ENCODE data around the gene BEAN1.

Gene BEAN1

DNA sequence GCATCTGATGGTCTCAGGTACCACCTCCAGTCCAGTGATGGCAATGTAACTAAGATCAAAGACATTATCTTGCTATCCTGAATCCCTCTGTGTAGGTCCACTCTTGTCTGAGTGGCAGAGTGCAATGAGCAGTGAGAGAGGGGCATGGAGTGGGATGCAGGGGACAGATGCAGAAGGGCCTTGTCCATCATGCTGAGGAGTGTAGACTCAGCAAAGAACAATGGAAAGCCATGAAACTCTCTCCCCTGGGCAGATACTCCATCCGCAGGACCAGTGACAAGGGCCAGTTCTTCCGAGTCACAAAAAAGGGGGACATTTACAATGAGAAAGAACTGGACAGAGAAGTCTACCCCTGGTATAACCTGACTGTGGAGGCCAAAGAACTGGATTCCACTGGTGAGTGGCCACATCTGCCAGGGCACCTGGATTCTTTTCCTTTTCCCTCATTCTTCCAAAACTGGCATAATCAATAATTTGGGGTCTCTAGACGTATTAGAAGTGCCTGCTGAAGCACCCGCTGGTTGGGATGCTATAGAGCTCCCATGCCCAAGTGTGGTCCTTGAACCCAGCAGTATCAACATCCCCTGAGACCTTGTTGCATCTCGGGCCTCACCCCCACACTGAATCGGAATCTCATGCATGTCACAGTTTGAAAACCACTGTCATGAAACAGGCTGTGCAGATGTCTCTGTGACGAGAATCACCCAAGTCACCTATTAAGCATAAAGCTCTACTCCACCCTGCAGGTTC is 31.1 kb upstream of the BEAN1 start:
- DNase-seq, result no peak

DNA sequence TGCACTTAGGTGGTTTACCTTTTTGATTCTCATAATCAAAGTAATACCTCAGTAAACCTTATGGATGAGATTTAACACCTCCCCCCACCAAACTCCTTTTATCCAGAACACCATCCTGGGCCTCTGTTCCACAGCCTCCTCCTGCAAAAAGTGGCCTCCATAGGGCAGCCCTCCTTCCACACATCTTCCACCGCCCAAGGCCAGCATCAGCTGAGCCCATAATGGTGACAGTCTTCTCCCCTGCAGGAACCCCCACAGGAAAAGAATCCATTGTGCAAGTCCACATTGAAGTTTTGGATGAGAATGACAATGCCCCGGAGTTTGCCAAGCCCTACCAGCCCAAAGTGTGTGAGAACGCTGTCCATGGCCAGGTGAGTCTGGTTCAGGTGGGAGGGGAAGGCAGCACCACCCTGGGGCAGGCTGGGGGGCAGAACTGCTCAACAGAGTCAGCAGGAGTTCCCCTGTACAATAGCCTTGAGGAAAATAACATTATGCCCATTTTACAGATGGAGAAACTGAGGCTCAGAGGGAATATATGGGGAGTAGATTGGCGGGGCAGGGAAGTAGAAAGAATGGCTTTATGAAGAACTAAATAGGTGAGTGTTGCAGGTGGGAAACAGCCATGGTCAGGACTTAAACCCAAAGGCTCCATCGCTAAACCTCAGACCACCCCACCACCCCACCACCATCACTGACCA is 29.2 kb upstream of the BEAN1 start:
- no peak for DNase-seq

DNA sequence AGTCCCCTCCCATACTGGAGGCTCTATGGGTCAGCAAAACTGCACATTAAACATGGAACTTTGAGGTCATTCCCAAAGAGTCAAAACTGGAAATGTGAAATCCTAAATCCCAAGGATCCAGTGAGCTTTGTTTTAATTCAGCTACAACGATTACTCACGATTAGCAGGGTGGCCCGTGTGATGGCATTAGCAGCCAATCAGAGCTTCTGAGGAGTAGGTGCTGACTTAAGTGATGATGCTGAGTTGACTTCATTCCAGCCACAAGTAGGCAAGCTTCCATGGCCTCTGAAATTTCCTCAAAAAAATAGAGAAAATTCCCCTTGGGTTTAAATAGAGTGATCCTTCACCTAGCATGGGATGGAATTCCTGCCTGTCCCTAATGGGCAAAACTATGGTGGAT is 28.1 kb upstream of the BEAN1 start:
- DNase-seq, result no peak

DNA sequence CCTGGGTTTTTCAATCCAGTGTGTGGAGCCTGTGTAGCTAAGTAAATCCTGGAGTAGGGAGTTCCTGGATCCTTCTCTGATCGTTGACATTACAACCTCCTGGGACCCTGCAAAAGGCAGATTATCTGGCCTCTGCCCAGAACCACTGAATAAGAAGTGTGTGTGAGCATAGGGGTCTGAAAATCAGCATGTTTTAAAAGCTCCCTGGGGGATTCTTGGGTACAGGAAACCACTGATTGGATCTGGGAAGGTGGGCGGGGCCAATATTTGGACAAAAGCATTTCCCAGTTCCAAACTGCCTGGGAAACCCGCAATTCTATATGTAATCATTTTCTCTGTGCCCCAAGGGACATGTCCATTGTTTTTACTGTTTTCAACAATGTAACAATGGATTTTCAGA is 27.2 kb upstream of the BEAN1 start:
- no peak for DNase-seq

DNA sequence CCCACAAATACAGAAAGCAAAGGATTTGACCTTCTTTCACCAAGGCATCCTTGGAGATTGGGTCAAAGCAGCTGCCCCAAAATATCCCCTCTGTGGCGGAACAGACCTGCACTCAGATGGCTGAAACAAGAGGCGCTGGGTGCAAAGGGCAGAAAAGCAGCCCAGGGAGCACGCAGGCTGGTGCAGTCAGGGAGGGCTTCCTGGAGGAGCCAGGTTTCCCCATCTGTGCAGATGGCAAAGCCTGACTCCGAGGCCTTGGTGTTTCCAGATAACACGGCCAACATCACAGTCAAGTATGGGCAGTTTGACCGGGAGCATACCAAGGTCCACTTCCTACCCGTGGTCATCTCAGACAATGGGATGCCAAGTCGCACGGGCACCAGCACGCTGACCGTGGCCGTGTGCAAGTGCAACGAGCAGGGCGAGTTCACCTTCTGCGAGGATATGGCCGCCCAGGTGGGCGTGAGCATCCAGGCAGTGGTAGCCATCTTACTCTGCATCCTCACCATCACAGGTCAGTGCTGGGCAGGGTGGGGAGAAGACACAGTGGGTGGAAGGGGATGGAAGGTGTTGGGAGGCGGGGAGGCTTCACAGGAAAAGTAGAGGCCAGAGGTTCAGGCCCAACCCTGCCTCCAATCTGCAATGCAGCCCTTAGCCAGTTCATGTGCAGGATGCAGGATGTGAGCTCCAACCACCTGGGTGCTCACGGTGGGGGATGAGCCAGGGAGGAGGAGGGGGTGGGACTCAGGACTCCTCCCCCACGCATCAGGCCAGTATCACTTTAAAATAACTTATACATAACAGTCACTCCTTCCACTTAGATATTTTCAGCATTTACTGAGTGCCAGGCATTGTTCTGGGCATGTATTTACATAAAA is 26.4 kb upstream of the BEAN1 start:
- no peak for DNase-seq

DNA sequence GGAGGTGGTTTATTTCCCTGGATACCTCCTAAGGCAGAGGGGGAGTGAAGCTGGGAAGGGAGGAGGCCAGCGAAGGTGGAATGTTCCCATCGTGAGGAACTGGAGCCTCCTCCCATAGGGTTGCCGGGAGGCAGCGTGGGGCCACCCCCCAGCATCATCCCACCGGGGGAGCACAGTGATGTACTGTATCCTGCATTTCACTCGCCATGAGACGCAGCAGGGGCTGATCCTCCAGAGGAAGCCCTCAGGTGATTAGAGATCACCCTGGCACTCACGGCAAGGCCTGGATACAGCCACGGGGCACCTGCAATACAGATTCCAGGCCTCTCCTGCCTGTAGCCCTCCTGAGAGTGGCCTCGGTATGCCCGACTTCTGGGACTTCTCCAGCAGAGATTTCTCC is 25.5 kb upstream of the BEAN1 start:
- no peak for DNase-seq

DNA sequence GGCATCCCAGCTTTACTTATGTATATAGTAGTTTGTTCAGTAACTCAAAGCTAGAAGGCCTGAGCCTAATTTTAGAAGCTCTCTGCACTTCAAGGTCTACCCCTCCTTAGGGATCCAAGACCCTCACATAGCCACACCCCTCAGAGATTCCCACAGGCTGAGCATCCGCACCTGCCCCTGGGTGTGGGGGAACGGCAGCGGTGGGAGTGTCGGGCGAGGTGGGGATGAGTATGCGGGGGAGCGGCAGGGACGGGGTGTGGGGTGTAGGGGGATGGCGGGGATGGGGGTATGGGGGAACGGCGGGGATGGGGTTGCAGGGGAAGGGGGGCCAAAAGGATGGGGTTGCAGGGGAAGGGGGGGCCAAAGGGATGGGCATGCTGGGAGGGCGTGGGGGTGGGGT is 24.9 kb upstream of the BEAN1 start:
- DNase-seq, result no peak

DNA sequence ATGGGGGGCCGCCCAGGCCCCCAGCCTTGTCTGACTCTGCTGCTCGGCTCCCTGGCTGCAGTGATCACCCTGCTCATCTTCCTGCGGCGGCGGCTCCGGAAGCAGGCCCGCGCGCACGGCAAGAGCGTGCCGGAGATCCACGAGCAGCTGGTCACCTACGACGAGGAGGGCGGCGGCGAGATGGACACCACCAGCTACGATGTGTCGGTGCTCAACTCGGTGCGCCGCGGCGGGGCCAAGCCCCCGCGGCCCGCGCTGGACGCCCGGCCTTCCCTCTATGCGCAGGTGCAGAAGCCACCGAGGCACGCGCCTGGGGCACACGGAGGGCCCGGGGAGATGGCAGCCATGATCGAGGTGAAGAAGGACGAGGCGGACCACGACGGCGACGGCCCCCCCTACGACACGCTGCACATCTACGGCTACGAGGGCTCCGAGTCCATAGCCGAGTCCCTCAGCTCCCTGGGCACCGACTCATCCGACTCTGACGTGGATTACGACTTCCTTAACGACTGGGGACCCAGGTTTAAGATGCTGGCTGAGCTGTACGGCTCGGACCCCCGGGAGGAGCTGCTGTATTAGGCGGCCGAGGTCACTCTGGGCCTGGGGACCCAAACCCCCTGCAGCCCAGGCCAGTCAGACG is 24.4 kb upstream of the BEAN1 start:
- no peak for DNase-seq

DNA sequence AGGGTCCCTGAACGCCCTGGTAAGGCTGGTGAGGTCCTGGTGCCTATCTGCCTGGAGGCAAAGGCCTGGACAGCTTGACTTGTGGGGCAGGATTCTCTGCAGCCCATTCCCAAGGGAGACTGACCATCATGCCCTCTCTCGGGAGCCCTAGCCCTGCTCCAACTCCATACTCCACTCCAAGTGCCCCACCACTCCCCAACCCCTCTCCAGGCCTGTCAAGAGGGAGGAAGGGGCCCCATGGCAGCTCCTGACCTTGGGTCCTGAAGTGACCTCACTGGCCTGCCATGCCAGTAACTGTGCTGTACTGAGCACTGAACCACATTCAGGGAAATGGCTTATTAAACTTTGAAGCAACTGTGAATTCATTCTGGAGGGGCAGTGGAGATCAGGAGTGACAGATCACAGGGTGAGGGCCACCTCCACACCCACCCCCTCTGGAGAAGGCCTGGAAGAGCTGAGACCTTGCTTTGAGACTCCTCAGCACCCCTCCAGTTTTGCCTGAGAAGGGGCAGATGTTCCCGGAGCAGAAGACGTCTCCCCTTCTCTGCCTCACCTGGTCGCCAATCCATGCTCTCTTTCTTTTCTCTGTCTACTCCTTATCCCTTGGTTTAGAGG is 23.5 kb upstream of the BEAN1 start:
- DNase-seq, result no peak

DNA sequence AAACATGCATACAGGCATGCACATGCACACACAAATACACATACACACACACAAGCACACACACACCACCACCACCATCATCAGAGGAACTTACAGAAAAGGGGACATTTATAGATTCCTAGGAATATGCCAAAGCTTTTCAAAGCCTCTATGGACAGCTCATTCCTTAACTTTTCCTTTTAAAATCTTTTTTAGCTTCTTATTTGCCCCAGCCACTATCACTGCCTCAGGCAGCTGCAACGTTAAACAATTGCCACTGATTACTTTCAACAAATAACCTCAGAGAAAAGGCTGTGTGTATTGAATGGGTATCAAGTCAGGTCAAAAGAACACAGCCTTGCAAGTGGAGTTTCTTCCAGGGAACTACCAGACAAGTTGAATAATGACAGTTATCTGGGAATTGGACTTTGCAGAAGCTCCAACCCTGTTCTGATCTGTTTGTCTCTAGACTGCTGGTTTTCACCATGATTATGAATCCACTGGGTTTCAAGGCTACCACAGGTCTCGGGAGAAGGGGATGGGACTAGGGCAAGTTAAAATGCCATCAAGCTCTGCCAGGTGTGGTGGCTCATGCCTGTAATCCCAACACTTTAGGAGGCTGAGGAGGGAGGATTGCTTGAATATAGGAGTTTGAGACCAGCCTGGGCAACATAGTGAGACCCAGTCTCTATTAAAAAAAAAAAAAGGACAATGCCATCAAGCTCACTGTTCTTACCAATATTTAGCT is 21.9 kb upstream of the BEAN1 start:
- DNase-seq, result no peak

DNA sequence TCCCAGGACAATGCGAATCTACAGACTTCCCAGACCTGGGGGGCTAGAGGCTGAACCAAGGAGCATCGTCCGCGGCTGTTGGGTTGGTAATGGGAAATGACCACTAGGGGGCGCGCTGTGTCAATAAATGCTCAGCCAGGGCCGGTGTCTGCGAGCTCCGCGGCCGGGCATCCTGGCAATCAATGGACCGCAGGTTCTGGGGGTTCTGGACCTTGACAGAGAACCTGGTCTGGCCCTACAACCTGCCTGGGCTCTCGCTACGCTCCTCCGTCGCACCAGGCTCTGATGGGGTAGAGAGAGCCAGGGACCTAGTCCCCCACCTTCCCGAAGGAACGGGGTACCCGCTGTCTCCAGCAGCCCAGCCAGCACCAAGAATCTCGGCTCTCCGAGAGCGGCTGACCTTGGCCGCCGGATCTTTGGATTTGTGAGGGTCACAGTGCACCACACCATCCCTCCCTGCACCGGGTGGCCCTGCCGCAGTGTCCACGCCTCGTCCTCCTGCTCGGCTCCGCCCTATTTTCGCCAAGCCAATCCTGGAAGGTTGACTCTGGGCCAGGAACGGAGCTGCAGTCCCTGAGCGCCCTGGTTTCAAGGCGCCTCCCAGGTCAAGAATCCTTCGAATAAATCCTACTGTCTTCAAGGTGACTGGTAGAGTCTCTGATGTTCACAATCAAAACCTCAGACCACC is 20.4 kb upstream of the BEAN1 start:
- DNase-seq, result peak; percentile 81 to 93 (median 91)

DNA sequence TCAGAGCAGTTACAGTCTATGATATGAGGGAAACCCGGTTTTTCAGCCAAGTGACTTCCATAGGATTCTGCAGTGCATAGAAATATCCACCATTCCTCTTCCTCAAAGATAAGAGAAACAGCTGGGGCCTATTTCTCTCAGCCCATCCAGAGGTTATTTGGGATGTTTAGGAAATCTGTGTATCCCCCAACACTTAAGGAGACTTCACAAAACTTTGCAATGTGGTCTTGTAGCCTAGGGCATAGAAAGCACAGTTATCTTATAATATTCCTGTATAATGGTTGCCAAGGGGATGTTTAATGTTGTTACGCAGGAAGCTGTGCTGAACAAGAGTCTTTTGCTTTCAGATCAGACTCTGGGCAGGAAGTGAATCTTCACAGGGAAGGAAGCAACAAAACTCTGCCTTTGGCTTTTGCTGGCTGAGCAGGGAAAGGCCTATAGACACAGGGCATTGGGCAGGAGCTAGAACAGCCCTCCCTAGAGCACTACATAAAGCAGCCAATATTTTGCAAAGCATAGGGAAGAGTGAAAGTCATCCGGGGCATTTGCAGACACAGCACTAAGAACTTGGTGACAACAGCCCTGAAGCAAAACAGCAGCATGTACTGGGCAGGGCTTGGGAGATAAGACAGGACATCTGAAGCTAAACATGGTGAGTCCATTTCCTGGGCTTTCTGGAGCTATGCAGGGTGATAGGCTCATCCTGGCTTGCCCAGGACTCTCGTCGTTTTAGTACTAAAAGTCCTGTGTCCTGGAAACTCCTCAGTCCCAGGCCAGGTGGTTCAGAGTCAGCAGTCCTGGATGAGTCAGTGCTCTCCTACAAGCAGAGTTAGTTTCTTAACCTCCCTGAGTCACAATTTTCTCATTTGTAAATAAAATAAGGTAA is 18.7 kb upstream of the BEAN1 start:
- DNase-seq, result peak; percentile 52 to 71 (median 59)

DNA sequence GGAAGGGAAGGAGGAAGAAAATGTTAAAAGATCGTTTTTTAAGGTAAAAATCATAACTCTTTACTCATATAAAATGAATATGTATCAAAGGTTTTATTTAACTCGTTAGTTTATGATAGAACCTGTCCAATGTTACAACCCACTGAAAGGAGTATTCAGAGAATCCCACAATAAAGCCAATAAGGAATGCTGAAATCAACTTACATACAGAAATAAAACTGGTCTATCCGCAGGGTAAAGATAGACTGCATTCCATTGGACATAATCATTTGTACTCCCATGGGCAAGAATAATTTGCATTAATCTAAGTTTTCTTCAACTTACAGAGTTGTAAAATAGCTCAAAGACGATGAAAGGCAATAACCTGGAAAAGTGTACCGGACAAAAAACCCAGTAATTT is 17.9 kb upstream of the BEAN1 start:
- DNase-seq, result no peak

DNA sequence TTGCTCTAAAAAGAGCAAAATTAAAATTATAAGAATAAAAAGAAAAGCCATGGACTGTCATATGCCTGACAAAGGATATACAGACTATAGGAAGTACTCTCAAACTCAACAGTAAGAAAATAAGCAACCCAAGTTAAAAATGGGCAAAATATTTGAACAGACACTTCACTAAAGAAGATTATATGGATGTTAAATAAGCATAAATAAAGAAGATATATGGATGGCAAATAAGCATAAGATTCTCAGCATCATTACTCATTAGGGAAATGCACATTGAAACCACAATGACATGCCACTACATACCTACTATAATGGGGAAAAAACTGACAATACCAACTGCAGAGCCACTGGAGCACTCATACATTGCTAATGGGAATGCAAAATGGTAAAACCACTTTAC is 14.9 kb upstream of the BEAN1 start:
- DNase-seq, result peak in 1 of 3 donors; percentile 29

DNA sequence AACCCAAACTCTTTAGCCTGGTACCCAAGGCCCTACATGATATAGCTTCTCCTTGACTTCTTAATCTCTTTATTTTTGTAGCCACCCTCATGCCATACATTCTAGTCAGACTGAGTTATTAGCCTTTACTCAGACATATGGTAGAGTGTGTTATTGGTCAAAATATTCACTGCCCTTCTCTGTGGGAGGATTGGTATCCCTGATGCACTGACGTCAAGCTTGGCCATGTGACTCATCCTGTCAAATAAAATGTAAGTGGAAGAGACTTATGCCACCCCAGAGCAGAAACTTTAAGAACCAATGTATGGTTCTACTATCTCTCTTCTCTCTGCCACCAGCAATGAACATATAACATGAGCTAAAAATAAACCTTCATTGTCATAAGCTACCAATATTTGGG is 12.2 kb upstream of the BEAN1 start:
- DNase-seq, result no peak

DNA sequence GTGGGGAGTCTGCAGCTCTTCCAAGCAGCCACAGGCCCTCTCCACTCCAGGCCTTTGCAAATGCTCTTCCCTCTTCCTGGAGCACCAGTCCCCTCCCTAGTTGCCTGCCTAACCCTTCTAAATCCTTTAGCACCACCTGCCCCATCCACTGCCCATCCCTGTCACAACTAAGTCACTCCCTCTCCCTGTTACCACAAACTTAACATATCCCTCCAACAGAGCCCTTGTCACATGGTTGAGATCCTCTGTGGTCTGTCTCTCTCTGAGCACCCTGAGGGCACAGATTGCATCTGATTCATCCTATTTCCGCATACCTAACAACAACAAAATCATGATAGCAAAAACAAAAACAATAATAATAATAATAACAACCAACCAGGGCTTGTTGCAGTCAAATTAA is 11.0 kb upstream of the BEAN1 start:
- no peak for DNase-seq

DNA sequence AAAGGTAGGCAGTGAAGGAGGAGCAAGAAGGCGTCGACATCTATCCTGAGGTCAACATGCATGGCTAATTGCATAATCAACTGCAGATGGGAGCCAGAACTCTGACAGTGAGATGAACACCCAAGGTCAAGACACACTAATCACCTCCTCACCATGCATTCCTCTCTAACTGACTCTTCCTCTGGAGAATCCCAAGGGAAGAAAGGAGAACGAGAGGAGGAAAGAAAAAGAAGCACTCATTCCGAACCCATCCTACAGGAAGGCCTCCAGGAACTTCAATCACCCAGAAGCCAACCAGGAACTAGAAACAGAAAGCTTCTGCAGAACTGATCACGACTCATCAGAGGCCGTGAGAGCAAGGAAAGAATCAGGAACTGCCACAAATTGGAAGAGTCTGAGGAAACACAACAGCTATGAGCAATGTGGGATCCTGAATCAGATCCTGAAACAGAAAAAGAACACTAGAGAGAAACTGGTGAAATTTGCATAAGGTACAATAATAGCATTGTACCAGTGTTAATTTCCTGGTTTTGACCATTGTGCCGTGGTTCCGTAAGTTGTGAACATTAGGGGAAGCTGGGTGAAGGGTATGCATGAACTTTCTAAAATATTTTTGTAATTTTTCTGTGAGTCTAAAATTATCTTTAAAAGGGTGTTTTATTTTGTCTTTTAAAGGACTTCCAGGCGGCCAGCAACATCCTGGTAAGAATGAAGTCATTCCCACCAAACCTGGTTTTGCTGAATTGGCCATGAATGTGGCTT is 10.0 kb upstream of the BEAN1 start:
- DNase-seq, result peak; percentile 75 to 93 (median 90)

DNA sequence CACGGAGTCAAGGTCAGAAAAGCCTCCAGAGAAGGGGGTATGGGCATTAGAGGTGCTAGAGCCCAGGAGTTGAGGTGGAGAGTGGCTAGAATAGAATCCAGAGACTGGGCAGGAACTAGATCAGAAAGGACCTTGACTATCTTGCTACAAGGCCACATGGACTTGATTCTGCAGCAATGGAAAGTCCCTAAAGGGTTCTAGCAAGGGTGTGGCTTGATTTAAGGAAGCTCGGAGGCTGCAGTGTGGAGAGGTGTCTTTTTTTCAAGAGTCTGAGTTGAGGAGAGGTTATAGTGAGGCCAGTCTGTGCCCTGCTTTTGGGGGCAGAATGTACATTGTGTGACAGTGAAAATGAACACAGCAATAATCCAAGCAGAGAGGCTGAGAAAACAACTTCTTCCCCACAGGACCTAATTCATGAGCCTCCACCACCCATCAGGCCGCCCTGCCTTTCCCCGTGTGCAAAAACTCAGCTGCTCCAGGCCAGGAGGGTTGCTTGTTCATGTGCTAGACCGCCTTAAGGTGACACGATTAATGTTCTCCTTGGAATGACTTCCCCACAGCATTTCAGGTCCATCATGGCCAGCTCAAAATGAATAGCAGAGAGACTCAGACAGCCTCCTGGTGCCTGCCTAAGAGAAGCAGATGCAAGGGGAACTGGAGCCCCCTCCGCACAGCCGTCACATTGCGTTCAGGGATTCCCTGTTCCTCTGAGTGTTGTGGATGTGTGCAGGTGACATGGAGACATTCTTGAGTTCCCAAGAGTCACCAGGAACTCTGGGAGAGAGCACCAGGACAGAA is 8.7 kb upstream of the BEAN1 start:
- DNase-seq, result peak; percentile 40 to 54 (median 44)

DNA sequence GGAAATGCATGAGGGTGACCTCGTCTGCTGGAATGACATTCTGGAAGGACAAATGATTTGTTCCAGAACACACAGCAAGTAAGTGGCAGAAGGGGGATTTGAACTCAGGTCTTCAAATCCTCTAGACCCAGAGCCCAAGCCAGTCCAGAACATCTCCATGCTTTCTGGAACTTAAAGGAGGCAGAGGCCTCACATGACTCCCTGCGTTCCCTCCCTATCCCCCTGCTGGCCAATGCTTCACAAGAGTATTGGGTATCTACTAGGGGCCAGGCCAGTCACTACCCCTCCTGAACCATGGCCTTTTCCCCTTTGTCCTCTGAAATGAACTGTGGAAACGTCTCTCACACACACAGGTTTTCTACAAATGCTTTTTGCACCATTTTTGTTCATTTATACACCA is 7.6 kb upstream of the BEAN1 start:
- peak in 1 of 3 donors; percentile 15 for DNase-seq

All from suppressor macrophage treated with lipopolysaccharide for 1 hour (primary cell).